Measurements from ENCODE around the gene DNAH14. TPM values are rescaled to one million over a fixed set of nuclear protein-coding genes. Genes with fewer than 3 reads are reported as not detected.
A peak's percentile ranks its signal among the peaks of the same experiment; 100 is the strongest.

DNAH14 gene
- total RNA-seq, 1 donor, result 31.8 TPM

- TF ChIP-seq CTCF (IDR thresholded peaks at IDR 0.05; ENCODE audit: extremely low read depth, low read depth, low read length), result no peak
- H4K20me1 ChIP-seq (ENCODE audit: insufficient read depth, low read length), result no peaks in the 10 kb centered on the region
These were observed 413.2 kb downstream of the DNAH14 start for GRCh38 chr1:225342695-225343094.

GRCh38 chr1:225343618-225344017, 414.1 kb downstream of the DNAH14 start:
- no peaks in the 10 kb centered on the region for H3K36me3 ChIP-seq (ENCODE audit: insufficient read depth, low read length)
- H3K79me2 ChIP-seq (ENCODE audit: insufficient read depth, low read length), result no peaks in the 10 kb centered on the region
- H3K27me3 ChIP-seq (ENCODE audit: insufficient read depth, low read length), result peaks cover 2% of the 10 kb centered on the region
- DNase-seq (ENCODE audit: insufficient read length, low spot score, missing footprints), result peak; percentile 53
- H3K4me2 ChIP-seq (ENCODE audit: insufficient read depth, low read length), result no peak overlapping the region
- H2AFZ ChIP-seq (ENCODE audit: low read length), result no peak overlapping the region
- H3K27ac ChIP-seq (ENCODE audit: low read depth, low read length), result no peak overlapping the region
- H4K20me1 ChIP-seq (ENCODE audit: insufficient read depth, low read length), result no peaks in the 10 kb centered on the region
- H3K4me1 ChIP-seq (ENCODE audit: insufficient read depth, low read length), result no peaks in the 10 kb centered on the region
- no peak overlapping the region for H3K4me3 ChIP-seq (ENCODE audit: insufficient read depth, low read length)
- no peaks in the 10 kb centered on the region for H3K9me3 ChIP-seq (ENCODE audit: low read depth, low read length)
- TF ChIP-seq CTCF (IDR thresholded peaks at IDR 0.05; ENCODE audit: extremely low read depth, low read depth, low read length), result peak; percentile 40

More at GRCh38 chr1:225342695-225343094, 413.2 kb downstream of the DNAH14 start:
- Histone ChIP-seq H3K4me3 (ENCODE audit: insufficient read depth, low read length) (no peak overlapping the region), H3K36me3 (ENCODE audit: insufficient read depth, low read length) (no peaks in the 10 kb centered on the region), H2AFZ (ENCODE audit: low read length) (no peak overlapping the region), H3K27me3 (ENCODE audit: insufficient read depth, low read length) (peaks cover 2% of the 10 kb centered on the region), H3K4me1 (ENCODE audit: insufficient read depth, low read length) (no peaks in the 10 kb centered on the region), H3K4me2 (ENCODE audit: insufficient read depth, low read length) (no peak overlapping the region), H3K79me2 (ENCODE audit: insufficient read depth, low read length) (no peaks in the 10 kb centered on the region), H3K27ac (ENCODE audit: low read depth, low read length) (no peak overlapping the region), H3K9me3 (ENCODE audit: low read depth, low read length) (no peaks in the 10 kb centered on the region)
- DNase-seq (ENCODE audit: insufficient read length, low spot score, missing footprints), result no peak

GRCh38 chr1:225347123-225347683, 417.7 kb downstream of the DNAH14 start:
- Histone ChIP-seq H3K27ac (ENCODE audit: low read depth, low read length) (no peak overlapping the region), H3K27me3 (ENCODE audit: insufficient read depth, low read length) (peaks cover 2% of the 10 kb centered on the region), H4K20me1 (ENCODE audit: insufficient read depth, low read length) (no peaks in the 10 kb centered on the region), H3K4me2 (ENCODE audit: insufficient read depth, low read length) (no peak overlapping the region), H3K4me1 (ENCODE audit: insufficient read depth, low read length) (no peaks in the 10 kb centered on the region), H3K4me3 (ENCODE audit: insufficient read depth, low read length) (no peak overlapping the region), H2AFZ (ENCODE audit: low read length) (no peak overlapping the region), H3K36me3 (ENCODE audit: insufficient read depth, low read length) (no peaks in the 10 kb centered on the region), H3K9me3 (ENCODE audit: low read depth, low read length) (no peaks in the 10 kb centered on the region), H3K79me2 (ENCODE audit: insufficient read depth, low read length) (no peaks in the 10 kb centered on the region)
- no peak for TF ChIP-seq CTCF (IDR thresholded peaks at IDR 0.05; ENCODE audit: extremely low read depth, low read depth, low read length)
- DNase-seq (ENCODE audit: insufficient read length, low spot score, missing footprints), result no peak

GRCh38 chr1:225348400-225348799, 418.9 kb downstream of the DNAH14 start:
- no peaks in the 10 kb centered on the region for H3K36me3 ChIP-seq (ENCODE audit: insufficient read depth, low read length)
- H3K4me1 ChIP-seq (ENCODE audit: insufficient read depth, low read length), result no peaks in the 10 kb centered on the region
- H3K4me2 ChIP-seq (ENCODE audit: insufficient read depth, low read length), result no peak overlapping the region
- H3K79me2 ChIP-seq (ENCODE audit: insufficient read depth, low read length), result no peaks in the 10 kb centered on the region
- peaks cover 2% of the 10 kb centered on the region for H3K27me3 ChIP-seq (ENCODE audit: insufficient read depth, low read length)
- no peaks in the 10 kb centered on the region for H4K20me1 ChIP-seq (ENCODE audit: insufficient read depth, low read length)
- no peak for DNase-seq (ENCODE audit: insufficient read length, low spot score, missing footprints)
- no peak overlapping the region for H2AFZ ChIP-seq (ENCODE audit: low read length)
- no peak overlapping the region for H3K4me3 ChIP-seq (ENCODE audit: insufficient read depth, low read length)
- H3K27ac ChIP-seq (ENCODE audit: low read depth, low read length), result no peak overlapping the region
- H3K9me3 ChIP-seq (ENCODE audit: low read depth, low read length), result no peaks in the 10 kb centered on the region
- no peak for TF ChIP-seq CTCF (IDR thresholded peaks at IDR 0.05; ENCODE audit: extremely low read depth, low read depth, low read length)

All from osteoblast (primary cell).